SU-DHL-6 (cell line): Measurements from ENCODE around the gene DEPDC1B.

ENCODE experiments used
- H2AFZ ChIP-seq: fragments of 200-600 bp; sonication (generic); 2 replicates; pipeline ENCODE4 v1.6.1; 2014; ENCODE audit warnings: low read depth, mild to moderate bottlenecking, moderate library complexity, mixed read lengths, antibody characterized with exemption, low read length; ENCODE audit not compliant: severe bottlenecking
- H3F3A ChIP-seq: fragments of 200-600 bp; shearing (Covaris generic); 2 replicates; pipeline ENCODE4 v1.6.0; 2016; ENCODE audit warnings: antibody characterized with exemption, mild to moderate bottlenecking; ENCODE audit not compliant: insufficient read depth
- H3K27ac ChIP-seq: fragments of 200-600 bp; sonication (generic); 2 replicates; pipeline ENCODE4 v1.5.1; 2016; ENCODE audit warnings: low read depth, mild to moderate bottlenecking, low read length, moderate library complexity, mixed read lengths
- H3K27me3 ChIP-seq: fragments of 200-600 bp; sonication (generic), shearing (Covaris generic); 2 replicates; pipeline ENCODE4 v1.6.0; 2014; ENCODE audit warnings: mild to moderate bottlenecking, low read length
- H3K36me3 ChIP-seq: fragments of 200-600 bp; sonication (generic); 2 replicates; pipeline ENCODE4 v1.6.1; 2014; ENCODE audit warnings: mild to moderate bottlenecking, low read length, mixed read lengths
- H3K4me2 ChIP-seq: fragments of 300-600, 200-600 bp; shearing (Covaris generic), sonication (generic); 2 replicates; pipeline ENCODE4 v1.6.0; 2014; ENCODE audit warnings: low read length, low read depth, mild to moderate bottlenecking; ENCODE audit not compliant: poor library complexity, severe bottlenecking
- H3K4me3 ChIP-seq: fragments of 200-600 bp; sonication (generic); 2 replicates; pipeline ENCODE4 v1.5.1; 2014; ENCODE audit warnings: antibody characterized with exemption, low read length, mild to moderate bottlenecking, mixed read lengths; ENCODE audit not compliant: insufficient read depth, poor library complexity, severe bottlenecking
- H3K79me2 ChIP-seq: fragments of 200-600 bp; sonication (generic); 2 replicates; pipeline ENCODE4 v1.6.1; 2014; ENCODE audit warnings: mild to moderate bottlenecking, low read length, moderate library complexity; ENCODE audit not compliant: insufficient read depth
- H3K9ac ChIP-seq: fragments of 200-600 bp; sonication (generic); 2 replicates; pipeline ENCODE4 v1.7.0; 2014; ENCODE audit warnings: mild to moderate bottlenecking, low read length
- H3K9me2 ChIP-seq: fragments of 200-600 bp; sonication (generic); replicated peaks from 2 replicates; pipeline ENCODE4 v1.6.1; 2014; ENCODE audit warnings: low read length; ENCODE audit not compliant: insufficient read depth
- H3K9me3 ChIP-seq: fragments of 200-600 bp; sonication (generic); 2 replicates; pipeline ENCODE4 v1.6.1; 2014; ENCODE audit warnings: low read length, mixed read lengths; ENCODE audit not compliant: insufficient read depth
- H4K20me1 ChIP-seq: fragments of 200-600 bp; sonication (generic); 2 replicates; pipeline ENCODE4 v1.6.1; 2014; ENCODE audit warnings: low read depth, mild to moderate bottlenecking, antibody characterized with exemption, low read length, moderate library complexity, mixed read lengths
- CTCF ChIP-seq: fragments of 200-600 bp; sonication (generic); IDR thresholded peaks from one replicate; pipeline ENCODE4 v1.5.1; 2017; ENCODE audit warnings: antibody characterized with exemption, mild to moderate bottlenecking, low read length, moderate library complexity; ENCODE audit not compliant: insufficient read depth, poor library complexity, severe bottlenecking
- EZH2phosphoT487 ChIP-seq: fragments of 200-600 bp; sonication (generic), shearing (Covaris generic); conservative IDR thresholded peaks from 2 replicates; pipeline ENCODE4 v1.6.1; 2018; ENCODE audit warnings: mild to moderate bottlenecking, antibody characterized with exemption, low read length, moderate library complexity, mixed read lengths

The DEPDC1B gene

GRCh38 chr5:60698336-60698735, 1.6 kb downstream of the DEPDC1B start:
- Histone ChIP-seq H3K4me3 (no peak overlapping the region), H3K9ac (no peak overlapping the region), H3K79me2 (peaks cover 63% of the 10 kb centered on the region), H3K9me2 (no peaks in the 10 kb centered on the region), H3K9me3 (no peaks in the 10 kb centered on the region), H2AFZ (no peak overlapping the region), H3K4me2 (peak overlapping the region; percentile 87), H3K36me3 (peaks cover 5% of the 10 kb centered on the region; the same call in 1 of the 2 replicates), H3F3A (no peaks in the 10 kb centered on the region), H3K27ac (no peak overlapping the region), H3K27me3 (no peaks in the 10 kb centered on the region), H4K20me1 (no peaks in the 10 kb centered on the region)
- TF ChIP-seq CTCF (no peak), EZH2phosphoT487 (no peak)

- H3K4me2 ChIP-seq, result no peak overlapping the region
- no peaks in the 10 kb centered on the region for H3K9me3 ChIP-seq
- TF ChIP-seq CTCF (no peak), EZH2phosphoT487 (no peak)
- H2AFZ ChIP-seq, result no peak overlapping the region
- no peak overlapping the region for H3K9ac ChIP-seq
- no peak overlapping the region for H3K4me3 ChIP-seq
- no peaks in the 10 kb centered on the region for H3F3A ChIP-seq
- H3K27me3 ChIP-seq, result no peaks in the 10 kb centered on the region
- peaks cover 13% of the 10 kb centered on the region for H4K20me1 ChIP-seq
- no peak overlapping the region for H3K27ac ChIP-seq
- peaks cover 18% of the 10 kb centered on the region for H3K36me3 ChIP-seq
- no peaks in the 10 kb centered on the region for H3K9me2 ChIP-seq
- H3K79me2 ChIP-seq, result peaks cover 91% of the 10 kb centered on the region
These were observed 9.6 kb downstream of the DEPDC1B start for GRCh38 chr5:60690326-60690725.

- Histone ChIP-seq H4K20me1 (peaks cover 13% of the 10 kb centered on the region), H3K27ac (no peak overlapping the region), H3K36me3 (peaks cover 18% of the 10 kb centered on the region), H3K4me3 (no peak overlapping the region), H3K9me3 (no peaks in the 10 kb centered on the region), H3K79me2 (peaks cover 87% of the 10 kb centered on the region), H3K27me3 (no peaks in the 10 kb centered on the region), H3F3A (no peaks in the 10 kb centered on the region; the same call in 1 of the 2 replicates), H3K4me2 (no peak overlapping the region), H3K9me2 (no peaks in the 10 kb centered on the region), H2AFZ (no peak overlapping the region), H3K9ac (no peak overlapping the region)
- TF ChIP-seq CTCF (no peak), EZH2phosphoT487 (no peak)
These were observed 11.0 kb downstream of the DEPDC1B start for GRCh38 chr5:60688980-60689379.
